KG1 (cell line): ENCODE results near the gene SPOCK1.

ENCODE experiments used
- DNase-seq: peaks from one replicate; lab custom pipeline; 2025; lab: John Stamatoyannopoulos, UW

Gene SPOCK1

DNA sequence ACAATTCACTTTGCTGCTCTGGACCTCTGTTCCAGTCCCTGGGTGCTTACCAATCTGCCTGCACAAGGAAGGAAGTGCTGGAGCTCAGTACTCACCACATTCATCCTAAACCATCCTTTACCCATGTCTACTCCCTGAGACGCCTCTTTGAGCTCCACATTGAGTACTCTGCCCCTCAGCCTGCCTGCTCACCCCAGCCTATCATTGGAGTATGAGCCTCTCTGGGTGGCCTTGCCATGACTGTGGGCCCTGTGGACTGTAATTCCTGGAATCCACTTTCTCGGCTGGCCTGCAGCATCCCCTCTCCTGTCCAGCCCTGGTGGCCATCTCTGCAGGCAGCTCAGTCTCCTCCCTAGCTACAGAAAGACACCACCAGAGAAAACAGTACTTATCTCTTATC is 428.6 kb downstream of the SPOCK1 start:
- no peak for DNase-seq

DNA sequence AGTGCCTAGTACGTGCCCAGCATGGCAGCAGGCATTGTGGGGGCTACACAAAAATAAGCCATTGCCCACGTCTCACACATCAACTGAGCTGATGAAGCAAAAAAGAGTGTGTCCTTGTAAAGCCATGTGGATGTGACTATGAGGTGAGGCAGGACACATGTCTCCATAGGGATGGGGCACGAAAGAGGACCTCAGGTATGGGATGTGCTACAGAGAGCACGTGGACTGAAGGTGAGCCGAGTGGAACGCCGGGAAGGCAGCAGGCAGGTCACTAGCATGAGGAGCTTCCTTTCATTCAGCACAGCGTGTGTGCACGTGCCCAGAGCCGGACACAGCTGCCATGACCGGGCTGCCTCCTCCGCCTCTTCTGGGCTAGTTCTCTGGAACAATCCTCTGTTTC is 429.8 kb downstream of the SPOCK1 start:
- DNase-seq, result no peak

GRCh38 chr5:137061382-137061781 is 437.7 kb downstream of the SPOCK1 start:
- no peak for DNase-seq

- no peak for DNase-seq
These were observed 441.0 kb downstream of the SPOCK1 start for GRCh38 chr5:137058089-137058488.

GRCh38 chr5:137056676-137057075 is 442.4 kb downstream of the SPOCK1 start:
- no peak for DNase-seq

- DNase-seq, result no peak
These were observed 443.8 kb downstream of the SPOCK1 start for GRCh38 chr5:137055271-137055872.

GRCh38 chr5:137054792-137055191 is 444.3 kb downstream of the SPOCK1 start:
- DNase-seq, result no peak

DNA sequence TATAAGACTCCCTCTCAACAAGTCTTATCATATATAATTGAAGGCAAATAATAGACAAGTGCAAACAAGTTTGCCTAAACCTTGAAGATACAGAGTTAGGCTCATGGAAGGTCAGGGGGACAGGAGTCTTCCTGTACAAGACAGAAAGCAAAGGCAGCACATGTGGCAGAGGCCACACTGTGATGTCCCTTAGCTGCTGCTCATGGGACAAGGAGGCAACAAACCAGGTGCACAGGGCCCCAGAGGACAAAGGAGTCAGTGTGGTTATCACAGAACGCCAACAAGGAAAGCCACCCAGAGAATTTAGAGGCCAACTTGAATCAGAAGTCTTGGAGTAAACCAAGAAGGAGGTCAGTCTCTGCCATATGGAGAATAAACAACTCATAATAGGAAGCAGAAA is 444.8 kb downstream of the SPOCK1 start:
- DNase-seq, result no peak

- no peak for DNase-seq
These were observed 448.0 kb downstream of the SPOCK1 start for GRCh38 chr5:137051161-137051560.

DNA sequence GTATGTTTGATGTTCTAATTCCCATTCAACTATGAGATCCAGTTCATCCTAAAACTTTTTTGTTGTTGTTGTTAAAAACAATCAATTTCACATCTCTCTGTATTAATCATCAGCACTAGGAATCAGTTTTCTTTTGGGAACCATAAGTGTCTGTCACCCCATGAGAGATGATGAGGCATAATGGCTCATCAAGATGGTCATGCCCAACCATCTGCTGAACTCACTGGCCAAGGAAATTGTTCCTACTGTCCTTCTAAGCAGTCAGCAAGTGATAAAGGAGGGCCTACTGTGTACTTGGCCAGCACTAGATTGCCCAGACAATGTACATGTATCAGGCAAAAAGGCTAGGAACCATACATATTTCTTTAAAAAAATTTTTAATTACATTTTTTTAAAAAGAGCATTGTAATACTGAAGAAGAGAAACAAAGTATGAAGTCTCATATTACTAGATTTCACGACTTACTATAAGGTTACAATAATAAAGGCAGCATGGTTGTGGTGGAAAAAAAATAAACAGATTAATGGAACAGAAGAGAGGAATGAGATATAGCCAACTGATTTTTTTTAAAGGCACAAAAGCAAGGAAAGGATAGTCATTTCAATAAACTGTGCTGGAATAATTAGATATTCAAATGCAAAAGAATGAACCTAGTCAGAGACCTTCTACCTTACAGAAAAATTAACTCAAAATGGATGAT is 458.3 kb downstream of the SPOCK1 start:
- no peak for DNase-seq

- DNase-seq, result no peak
These were observed 459.1 kb downstream of the SPOCK1 start for GRCh38 chr5:137040024-137040423.

- no peak for DNase-seq
These were observed 461.3 kb downstream of the SPOCK1 start for GRCh38 chr5:137037848-137038247.

- DNase-seq, result no peak
These were observed 462.5 kb downstream of the SPOCK1 start for GRCh38 chr5:137036640-137037039.

- DNase-seq, result no peak
These were observed 463.6 kb downstream of the SPOCK1 start for GRCh38 chr5:137035480-137035878.

DNA sequence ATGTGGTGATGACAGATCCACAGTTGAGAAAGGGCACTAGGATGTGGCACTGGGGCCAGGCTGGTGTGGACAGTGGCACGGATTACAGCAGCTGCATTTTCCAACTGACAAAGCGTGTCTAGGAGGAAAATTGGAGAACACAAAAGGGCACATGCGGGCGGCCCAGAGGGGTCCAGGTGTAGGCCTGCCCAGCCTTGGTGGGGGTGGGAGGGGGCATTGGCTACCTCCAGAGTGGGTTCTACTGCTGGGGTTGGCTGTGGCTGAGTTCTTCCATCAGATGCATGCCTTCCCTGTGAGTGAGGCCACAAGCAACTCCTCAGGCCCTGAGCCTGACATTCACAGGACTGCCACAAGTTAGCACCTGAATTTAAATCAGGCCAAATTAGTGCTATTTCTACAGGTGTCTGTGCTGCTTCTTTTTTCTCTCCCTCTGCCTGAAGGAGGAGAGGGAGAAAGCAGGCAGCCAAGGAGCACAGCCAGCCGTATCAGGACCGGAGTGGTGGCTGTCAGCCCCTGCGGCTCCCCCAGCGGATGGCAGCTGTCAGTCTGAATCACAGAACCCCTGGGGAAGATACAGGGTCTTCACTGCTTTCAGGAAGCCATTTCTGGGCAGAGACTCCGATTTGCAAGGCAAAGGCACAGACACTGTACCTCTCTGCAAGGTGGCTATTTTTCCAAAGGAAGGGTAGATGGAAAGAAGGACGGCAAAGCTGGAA is 464.2 kb downstream of the SPOCK1 start:
- DNase-seq, result no peak

DNA sequence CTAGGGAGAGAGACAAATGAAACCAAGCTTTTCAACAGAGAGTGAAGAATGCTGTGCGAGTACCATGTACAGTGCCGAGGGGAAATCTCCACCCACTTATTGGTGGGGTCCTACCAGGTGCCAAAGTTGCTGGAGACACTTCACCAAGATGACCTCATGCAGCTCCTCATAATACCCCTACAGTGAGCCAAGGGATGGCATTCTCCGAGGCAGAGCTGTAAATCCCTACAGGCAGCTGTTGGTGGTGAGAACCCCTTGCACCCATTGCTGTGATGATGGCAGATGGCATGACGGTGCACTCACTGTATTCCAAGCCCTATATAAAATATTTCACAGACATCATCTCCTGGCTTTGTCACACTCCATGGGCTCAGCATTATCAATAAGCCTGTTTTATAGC is 464.9 kb downstream of the SPOCK1 start:
- no peak for DNase-seq

- DNase-seq, result no peak
These were observed 466.2 kb downstream of the SPOCK1 start for GRCh38 chr5:137032929-137033328.

- DNase-seq, result no peak
These were observed 471.4 kb downstream of the SPOCK1 start for GRCh38 chr5:137027758-137028157.

- DNase-seq, result no peak
These were observed 472.8 kb downstream of the SPOCK1 start for GRCh38 chr5:137026296-137026695.

DNA sequence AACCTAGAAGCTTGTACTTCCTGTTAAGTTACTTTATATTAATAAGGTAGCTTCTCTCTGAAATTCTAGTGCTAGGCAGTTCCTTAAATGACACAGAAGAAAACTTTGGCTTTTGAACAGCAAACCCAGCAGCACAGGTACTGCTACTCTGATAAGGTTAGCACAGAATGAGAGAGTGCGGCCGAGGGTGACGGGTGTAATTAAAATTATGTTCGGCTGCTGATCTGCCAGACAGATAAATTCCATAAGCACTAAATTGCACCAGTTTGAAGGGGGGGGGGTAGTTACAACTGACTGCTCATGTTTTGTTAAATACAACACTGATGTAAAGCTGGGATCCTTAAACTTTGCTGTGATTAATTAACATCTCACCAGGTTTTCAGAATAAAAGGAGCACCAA is 475.1 kb downstream of the SPOCK1 start:
- DNase-seq, result no peak

DNA sequence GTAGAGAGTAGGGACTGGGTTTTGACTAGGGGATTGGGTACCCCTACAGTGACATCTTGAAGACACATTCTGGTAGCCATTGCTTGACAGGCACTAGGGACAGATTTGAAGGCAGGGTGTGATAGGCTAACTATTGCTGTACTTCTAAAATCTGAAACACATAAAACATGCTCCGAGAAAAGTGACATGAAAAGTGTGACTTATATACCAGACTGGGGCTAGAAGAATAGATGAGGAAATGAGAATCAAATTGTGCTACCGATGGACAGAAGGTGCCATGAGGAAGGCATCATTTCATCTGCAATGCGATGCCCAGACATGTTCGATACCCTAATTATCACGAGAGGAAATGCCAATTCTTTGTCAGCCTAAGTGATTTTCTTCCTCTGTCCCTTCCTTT is 475.8 kb downstream of the SPOCK1 start:
- DNase-seq, result no peak

DNA sequence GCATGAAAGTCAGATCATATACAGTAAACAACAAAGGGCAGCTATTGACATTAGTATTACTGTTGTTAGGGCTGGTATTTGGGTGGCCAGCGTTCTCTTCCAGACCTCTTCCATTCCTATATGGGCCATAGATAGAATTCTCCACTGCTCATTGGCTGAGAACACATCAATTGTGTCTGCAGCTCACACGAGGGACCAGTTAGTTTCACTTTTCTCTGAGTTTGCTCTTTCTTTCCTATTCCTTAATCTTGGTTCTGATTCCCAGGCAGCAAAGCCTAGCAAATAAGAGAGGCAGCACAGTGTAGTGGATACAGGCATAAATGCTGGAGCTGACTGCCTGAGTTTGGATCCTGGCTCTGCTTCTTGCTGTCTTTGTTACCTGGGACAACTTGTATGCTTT is 476.4 kb downstream of the SPOCK1 start:
- no peak for DNase-seq

- no peak for DNase-seq
These were observed 477.1 kb downstream of the SPOCK1 start for GRCh38 chr5:137022043-137022442.
